ENCODE results near the gene CDC42SE2.
"Not testable (repeated sequence)": the region's sequence is repeated elsewhere in the genome, so short reads cannot be mapped to it uniquely, and the experiment has no call there.

Gene CDC42SE2

DNA sequence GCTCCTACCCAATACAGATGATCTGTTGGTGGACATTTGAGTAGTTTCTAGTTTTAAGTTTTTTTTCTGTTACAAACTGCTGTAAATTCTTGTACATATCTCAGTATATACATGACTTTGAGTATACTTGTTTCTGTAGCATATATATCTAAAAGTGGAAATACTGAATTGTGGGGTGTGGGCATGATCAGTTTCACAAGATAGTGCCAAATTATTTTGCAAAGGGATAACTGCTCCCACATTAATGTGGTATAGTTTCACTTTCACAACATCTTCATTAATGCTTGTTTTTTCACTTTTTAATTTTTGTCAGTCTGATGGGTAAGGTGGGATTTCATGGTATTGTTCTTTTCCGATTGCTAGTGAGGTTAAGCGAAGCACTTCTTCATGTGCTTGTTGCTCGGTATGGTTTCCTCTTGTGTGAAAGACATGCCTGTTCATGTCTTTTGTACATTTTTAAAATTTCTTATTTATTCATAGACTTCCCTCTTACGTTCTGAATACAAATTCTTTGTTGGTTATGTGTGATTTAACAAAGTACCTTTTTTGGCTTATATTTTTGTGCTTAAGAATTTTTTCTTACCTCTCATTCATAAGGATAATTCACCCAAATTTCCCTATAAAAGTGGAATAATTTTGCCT lies 103.5 kb downstream of the CDC42SE2 start:
- DNase-seq (ENCODE audit: low read depth) = no peak

DNA sequence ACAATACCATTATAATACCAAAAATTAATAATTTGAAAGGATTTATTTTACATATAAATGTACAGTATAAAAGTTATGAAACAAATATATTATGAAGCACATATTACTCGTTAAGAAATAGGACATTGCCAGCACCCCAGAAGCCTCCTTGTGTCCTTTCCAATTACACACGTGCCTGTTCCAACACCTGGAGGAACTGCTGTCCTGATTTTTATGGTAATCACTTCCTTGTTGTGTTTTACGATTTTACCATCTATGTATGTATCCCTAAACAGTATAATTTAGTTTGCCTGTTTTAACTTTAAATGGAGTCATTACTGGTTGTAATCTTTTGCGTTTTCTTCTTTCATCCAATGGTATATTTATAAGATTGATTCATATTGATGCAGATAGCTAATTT lies 105.0 kb downstream of the CDC42SE2 start:
- DNase-seq (ENCODE audit: low read depth) = no peak

DNA sequence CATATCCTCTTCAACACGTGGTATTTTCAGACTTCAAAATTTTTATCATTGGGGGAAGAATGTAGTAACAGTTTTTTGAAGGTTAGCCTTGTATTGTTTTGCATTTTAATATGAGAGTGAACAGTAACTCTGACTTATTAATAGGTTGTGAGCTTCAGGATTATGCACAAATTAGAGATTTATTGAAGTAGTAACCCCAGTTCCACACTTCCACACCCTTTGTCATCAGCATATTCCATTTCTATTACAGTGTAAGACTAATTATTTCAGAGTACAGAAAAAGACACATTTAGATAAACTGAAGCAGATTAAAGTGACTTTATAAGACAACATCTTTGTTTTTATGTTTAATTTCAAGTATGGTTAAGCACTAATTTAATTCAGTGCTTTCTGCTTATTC lies 105.7 kb downstream of the CDC42SE2 start:
- no peak for DNase-seq (ENCODE audit: low read depth)

DNA sequence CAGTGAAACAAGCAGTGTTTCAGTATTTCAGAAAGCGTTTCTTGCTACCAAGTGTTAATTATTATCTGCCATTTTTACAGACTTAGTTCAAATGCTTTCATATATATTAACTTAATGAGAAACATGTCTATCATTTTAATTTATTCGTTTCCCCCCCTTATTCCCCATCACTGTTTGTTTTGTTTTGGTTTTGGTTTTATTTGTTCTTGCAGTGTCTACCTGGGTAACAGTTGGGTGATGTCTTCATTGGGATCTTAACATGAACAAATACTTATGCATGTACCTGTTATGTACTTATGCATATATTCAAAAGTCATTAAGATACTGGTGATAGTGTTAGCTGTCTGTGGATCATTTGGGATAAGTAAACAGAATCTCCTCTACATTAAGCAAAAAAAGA lies 108.0 kb downstream of the CDC42SE2 start:
- DNase-seq (ENCODE audit: low read depth) = no peak

DNA sequence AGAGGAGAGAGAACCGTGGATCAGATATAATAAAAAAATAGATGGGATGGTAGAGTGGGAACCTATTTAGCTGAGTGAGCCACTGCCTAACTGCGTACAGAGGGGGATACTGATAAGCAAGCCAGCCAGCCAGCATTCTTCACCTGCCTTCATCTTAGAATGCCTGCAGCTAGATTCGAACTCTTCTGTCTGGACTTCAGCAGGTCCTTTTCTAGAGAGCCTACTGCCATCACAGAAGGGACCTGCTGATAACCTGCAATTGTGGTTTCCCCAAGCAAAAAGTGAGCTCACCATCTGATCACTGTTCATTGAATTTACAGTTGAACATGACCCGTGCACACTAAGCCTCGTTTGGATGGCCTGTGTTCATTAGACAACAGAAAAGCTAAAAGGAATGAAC lies 109.4 kb downstream of the CDC42SE2 start:
- DNase-seq (ENCODE audit: low read depth) = no peak

DNA sequence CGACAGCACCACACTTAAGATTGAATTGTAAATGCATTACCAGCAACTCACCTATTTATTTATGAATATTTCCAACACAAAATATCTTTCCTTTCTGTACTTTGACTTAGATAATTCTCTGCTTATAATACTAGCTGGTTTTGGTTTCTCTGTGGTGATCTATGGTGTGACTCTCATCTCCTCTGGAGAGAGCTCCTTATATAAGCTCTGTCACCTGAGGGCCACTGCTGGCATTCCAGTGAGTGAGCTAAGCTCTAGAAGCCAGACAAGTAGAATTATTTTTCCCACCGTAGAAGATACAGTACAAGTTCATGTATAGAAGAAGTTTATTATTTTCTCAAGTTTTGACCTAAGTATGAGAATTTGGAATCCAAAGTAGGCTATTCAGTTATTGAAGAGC lies 111.5 kb downstream of the CDC42SE2 start:
- no peak for DNase-seq (ENCODE audit: low read depth)

DNA sequence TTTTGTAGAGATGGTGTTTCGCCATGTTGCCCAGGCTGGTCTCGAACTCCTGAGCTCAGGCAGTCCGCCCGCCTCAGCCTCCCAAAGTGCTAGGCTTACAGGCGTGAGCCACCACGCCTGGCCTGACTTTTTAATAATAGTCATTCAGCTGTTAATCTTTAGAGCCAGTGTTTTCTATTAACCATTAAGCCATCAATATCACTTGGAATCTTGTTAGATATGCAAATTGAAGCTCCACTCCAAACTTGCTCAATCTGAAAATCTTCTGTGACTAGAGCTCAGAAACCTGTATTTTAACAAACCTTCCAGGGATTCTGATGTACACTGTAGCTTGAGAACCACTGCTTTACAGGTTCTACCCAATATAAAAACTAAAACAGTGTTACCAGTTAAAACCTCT lies 113.5 kb downstream of the CDC42SE2 start:
- no peak for DNase-seq (ENCODE audit: low read depth)

DNA sequence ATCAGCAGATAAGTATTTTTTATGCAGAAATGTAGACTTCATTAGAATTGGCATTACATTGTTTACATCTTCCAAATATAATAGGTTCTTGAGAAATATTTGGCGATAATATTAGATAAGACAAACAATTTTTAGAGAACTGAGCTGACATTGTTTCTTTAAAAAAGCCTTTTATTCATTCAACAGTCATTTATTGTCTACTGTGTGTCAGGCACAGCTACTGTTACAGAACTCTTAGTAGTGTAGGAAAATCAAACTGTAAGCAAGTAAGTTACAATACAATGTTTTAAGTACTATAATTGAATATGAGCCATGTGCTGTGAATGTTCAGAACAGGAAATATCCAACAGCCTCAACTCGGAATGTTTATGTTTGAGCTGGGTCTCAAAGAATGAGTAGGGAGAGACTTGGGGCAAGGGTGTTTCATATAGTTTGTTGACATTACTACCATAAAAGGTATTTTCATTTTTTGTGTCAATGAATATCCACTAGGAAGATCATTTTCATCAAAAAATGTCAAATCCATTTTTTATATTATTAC lies 114.0 kb downstream of the CDC42SE2 start:
- no peak for DNase-seq (ENCODE audit: low read depth)

DNA sequence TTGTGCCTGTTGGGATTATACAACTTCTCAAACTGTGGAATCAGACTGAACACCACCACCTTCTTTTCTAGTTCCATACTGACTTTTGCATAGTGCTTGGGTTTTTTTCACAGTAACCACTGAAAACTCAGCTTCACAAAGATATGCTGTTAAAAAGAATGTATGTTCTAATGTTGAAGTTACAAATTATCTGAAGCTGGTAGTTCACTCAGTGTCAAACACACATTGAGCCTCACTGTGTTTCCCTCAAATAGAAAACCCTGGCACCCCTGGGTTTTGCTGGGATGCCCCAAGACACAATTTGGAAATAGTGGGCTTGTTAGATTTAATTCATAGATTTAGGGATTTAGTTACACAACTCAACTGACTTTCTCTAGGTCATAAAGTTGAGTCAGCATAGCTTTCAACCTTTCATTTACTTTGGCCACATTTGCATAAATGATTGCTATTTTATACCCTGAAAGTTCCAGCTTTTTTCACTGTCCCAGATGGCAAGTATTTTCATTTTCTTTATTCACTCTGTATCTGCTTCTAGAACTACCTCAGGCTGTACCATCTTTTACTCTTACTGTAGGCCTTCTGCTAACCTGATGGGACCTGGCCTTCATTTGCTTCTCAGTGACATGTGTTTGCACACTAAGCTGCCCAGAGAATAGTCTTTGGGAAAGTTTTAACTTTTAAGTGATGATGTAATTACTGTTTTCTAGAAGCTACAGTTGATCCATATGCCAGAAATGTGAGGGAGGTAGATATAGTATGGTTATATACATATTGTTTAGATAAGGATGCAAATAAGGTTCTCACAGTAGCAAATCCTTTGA lies 115.1 kb downstream of the CDC42SE2 start:
- DNase-seq (ENCODE audit: low read depth) = no peak

DNA sequence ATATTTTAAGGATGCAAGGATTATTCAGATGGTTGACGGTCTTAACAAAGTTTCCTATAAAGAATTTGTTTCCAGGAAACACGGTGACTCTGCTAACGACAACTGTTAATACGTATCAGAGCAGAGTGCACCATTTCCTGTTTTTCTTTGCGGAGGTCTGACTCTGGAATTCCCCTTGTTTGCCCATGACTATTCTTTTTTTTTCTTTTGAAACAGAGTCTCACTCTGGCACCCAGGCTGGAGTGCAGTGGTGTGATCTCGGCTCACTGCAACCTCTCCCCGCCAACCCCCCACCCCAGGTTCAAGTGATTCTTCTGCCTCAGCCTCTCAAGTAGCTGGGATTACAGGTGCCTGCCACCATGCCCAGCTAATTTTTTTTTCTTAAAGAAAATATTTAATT lies 115.9 kb downstream of the CDC42SE2 start:
- peak; percentile 71 for DNase-seq (ENCODE audit: low read depth)

DNA sequence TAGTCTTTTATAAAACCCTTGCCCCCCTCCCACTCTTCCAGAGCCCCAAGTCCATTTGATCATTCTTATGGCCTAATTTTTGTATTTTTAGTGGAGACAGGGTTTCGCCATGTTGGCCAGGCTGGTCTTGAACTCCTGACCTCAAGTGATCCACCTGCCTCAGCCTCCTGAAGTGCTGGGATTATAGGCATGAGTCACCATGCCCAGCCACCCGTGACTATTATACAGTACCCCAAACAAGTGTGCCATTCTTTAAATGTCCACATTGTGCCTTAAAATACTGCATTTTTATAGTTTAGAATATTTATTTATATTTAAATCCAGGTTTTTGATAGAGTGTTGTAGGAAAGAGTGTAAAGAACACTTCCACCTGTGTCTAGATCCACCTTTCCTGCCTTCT lies 116.4 kb downstream of the CDC42SE2 start:
- DNase-seq (ENCODE audit: low read depth) = not testable (repeated sequence)

DNA sequence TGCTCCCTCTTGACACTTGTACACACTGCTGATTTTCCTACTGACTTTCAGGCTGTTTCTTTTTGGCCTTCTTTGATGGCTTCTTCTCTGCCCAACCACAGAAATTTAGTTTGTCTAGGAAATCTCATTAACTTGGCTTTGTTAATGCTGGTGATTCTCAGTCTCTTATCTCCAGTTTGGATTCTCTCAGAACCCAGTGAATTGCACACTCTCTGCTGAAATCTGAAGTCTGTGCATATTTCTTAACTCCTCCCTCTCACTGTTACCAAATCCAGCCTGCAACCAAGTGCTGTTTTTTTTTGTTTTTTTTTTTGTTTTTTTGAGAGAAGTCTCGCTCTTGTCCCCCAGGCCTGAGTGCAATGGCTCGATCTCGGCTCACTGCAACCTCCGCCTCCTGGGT lies 117.2 kb downstream of the CDC42SE2 start:
- no peak for DNase-seq (ENCODE audit: low read depth)

DNA sequence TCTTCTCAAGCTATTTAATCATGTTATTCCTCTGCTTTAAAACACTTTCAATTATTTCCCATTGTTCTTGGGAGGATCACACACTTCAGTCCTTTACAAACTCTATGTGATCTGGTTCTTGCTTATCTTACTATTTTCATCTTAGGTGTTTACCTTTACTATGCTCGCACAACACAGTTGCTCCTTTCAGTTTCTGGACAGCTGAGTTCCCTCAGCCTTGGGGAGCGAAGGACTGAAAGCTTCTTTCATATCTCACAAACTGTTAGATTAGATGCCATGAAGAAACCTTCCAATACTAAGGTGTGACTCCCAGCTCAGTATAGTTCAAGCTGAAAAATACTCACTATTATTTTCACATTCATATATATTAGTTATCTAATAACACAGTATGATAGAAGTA lies 117.9 kb downstream of the CDC42SE2 start:
- DNase-seq (ENCODE audit: low read depth) = no peak

DNA sequence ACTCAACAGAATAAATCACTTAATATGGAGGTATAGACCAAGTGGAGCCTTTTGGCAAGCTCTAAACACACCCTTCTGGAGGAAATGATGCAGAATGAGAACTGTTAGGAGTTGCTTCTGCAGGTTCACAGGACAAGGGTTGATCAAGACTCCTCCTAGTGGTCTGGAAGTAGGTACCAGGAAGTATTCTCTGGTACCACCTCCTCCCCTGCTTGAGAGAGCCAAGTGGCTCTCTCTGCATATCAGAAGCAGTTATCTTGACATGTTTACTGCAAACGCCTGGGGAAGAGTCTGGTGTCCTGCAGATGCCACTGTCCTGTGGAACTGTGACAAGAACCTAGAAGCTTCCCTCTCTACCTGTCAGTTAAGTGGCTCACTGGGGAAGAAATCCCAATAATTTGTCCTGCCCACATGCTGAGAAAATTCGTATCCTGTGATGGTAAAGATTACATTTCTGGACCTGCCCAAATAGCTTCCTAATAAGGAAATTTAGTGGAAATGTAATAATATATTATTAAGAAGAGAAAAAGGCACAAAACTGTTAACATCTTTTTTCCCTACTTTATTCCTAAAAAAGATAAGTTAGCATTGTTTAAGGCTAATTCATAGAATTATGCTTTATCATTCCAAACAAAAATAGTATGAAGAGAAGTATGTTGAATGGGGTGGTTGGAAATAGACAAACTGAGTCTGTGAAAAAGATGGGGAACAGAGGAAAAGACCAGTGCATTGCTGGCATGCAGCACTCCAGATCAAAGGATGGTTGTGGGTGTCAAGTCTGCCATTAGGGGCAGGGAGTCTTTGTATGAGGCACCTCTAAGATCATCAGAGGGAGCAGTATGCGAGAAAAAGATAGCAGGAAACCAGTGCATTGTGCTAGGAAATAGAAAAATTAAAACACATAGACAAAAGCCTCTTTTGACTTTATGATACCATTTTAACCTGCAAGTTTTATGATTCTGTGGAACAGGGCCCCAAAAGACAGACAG lies 118.8 kb downstream of the CDC42SE2 start:
- DNase-seq (ENCODE audit: low read depth) = peak; percentile 44

DNA sequence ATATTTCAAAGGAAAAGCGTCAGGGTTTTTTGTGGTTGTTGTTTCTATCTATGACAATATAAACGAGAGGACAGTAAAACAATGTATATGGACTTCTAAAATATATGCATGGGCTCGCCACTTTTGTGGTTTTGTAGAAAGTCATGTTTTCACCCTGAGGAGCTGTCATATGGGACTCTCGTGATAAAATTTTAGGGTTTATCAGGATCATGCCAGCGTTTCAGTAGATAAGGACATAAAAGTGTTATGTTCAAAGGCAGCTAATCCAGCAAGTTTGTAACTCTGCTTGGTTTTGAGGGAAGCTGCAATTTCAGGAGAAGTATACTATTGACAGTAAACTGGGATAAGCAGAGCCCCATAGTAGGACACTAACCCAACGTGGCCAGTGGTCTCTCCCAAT lies 120.3 kb downstream of the CDC42SE2 start:
- DNase-seq (ENCODE audit: low read depth) = no peak

DNA sequence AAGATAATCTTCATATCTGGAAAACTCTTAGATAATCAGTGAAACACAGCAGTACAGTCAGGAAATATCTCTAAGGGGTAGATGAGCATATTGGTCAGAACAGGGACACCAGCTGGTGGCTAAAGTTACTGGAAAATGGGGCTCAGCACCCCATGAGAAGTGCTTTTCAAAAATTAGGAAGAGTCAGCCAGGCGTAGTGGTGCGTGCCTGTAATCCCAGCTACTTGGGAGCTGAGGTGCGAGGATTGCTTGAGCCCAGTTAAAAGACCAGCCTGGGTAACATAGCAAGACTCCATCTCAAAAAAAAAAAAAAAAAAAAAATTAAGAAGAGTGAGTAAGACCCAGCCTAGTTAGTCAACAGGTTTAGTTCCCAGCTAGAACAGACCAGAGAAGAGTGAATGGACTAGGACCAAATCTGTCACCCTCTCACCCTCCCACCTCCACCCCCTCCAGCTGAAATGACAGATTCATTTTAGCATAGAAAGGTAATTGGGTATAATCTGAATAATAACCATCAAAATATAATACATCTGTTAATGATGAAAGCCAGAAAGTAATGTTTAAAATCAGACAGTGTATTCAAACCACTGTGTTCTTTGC lies 120.9 kb downstream of the CDC42SE2 start:
- DNase-seq (ENCODE audit: low read depth) = peak; percentile 58

DNA sequence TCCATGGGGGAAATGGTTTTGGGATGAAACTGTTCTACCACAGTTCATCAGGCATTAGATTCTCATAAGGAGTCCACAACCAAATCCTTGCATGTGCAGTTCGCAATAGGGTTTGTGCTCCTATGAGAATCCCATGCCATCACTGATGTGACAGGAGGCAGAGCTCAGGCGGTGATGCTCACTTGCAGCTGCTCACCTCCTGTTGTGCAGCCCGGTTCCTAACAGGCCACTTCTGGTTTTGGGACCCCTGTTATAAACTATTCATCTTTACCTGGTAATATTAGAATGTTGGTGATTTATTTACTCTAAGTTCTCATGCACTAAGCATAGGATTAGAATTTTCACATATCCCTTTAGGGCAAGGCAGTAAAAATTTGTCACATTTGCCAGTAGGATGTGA lies 122.3 kb downstream of the CDC42SE2 start:
- no peak for DNase-seq (ENCODE audit: low read depth)

DNA sequence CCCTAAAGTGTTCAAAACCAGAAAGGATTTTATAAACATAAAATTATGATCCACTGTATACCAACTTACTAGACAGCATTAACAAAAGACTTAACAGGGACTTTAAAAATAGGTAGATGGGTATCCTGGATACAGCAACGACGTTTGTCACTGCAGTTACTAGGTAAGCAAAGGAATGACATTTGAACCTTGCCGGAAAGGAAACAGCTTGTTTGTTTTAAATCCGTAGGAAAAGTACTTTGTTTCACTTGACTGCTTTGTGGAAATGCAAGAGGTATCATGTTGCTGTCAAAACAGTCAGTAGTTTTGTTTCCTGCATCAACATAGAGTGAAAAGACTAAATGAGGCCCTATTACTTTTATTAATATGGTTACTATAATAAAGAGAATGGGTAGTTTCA lies 122.9 kb downstream of the CDC42SE2 start:
- no peak for DNase-seq (ENCODE audit: low read depth)

DNA sequence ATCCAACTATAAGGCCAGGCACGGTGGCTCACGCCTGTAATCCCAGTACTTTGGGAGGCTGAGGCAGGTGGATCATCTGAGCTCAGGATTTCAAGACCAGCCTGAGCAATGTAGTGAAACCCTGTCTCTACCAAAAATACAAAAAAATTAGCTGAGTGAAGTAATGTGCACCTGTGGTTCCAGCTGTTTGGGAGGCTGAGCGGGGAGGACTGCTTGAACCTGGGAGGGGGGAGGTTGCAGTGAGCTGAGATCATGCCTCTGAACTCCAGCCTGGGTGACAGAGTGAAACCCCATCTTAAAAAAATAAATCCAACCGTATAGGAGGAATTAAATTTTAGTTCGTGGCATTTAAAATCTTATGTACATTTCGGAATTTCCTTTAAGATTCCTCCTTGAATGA lies 123.4 kb downstream of the CDC42SE2 start:
- no peak for DNase-seq (ENCODE audit: low read depth)

DNA sequence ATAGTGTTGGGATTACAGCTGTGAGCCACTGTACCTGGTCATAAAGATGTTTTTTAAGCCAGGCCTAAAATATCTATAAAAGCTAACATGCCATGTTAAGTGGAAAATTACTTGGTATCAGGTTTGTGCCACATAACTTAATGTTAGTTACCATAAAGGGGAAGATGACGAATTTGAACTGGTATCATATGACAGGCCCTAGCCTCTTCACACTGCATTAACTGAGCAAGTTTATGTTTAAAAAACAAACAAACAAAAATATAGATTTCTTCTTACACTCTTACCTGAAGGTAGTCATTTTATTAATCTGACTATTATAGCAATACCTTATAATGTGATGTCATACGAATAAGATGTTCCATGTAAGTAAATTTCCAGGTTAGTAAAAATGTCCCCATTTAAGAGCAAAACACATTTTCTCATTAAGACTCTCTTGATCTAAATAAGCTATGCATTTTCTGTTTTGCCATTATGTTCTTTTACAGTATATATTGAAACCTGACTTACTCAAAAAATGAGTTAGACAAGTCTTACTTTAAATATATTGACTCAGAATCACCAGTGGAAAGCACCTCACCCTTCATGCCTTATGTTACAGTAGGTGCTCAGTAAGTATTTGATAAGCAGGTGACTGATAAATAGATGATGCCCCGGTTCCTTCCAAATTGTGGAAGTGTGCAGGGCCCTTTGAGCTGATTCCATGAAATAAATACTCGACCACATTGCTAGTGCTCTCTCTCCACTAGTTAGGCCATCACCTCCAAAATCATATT lies 125.4 kb downstream of the CDC42SE2 start:
- DNase-seq (ENCODE audit: low read depth) = no peak

DNA sequence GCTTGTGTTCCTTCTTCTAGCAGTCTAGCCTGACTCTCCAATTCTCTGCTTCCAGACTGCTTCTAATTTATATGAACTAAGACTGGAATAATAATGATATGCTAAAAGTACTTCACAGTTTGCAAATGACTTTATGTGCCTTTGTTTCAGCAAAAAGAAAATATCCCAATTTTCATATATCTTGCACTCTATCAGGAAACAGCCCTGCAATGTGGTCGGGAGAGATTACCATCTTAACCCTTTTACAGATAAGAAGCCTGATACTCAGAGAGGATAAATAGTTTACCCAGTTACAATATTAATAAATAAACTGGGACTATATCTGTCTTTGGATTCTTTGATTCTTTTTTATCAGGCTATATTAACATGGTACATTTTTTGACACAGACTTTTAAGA lies 126.0 kb downstream of the CDC42SE2 start:
- no peak for DNase-seq (ENCODE audit: low read depth)

Measured in stimulated activated CD4-positive, alpha-beta T cell treated with anti-CD3 and anti-CD28 coated beads, Interleukin-2, amount 100 ng/mL, for 4 hours (primary cell).